Hair follicular keratinocyte (primary cell): ENCODE measurements around the gene NUFIP2. TPM values are rescaled to one million over a fixed set of nuclear protein-coding genes. Genes with fewer than 3 reads are reported as not detected.

ENCODE experiments used
- total RNA-seq: library from RNA; depleted of rRNA; stranded (reverse); fragments of >200 nt; gene quantifications from 2 replicates; pipeline ENCODE4 v1.2.3, GENCODE V29; 2015

Gene NUFIP2
- total RNA-seq = 18.7 and 20.8 TPM in 2 replicates

GRCh38 chr17:29293890-29294579, at the start of gene NUFIP2:
NUFIP2 (minus strand) TSS chr17:29294148; CDS start chr17:29294059, 89 bp downstream.

GRCh38 chr17:29246628-29247027, 47.3 kb downstream of the NUFIP2 start, which contains the start of gene CRYBA1:
CRYBA1 (plus strand) TSS chr17:29246859; CDS start chr17:29246864, 5 bp downstream.

Other genes starting within 250 kb of the NUFIP2 start
- gene MYO18A, start 113.8 kb downstream of the NUFIP2 start, total RNA-seq = 37.2 and 49.7 TPM in 2 replicates
- not detected in 2 replicates for gene CRYBA1, start 47.3 kb downstream of the NUFIP2 start, total RNA-seq
- gene TAOK1, start 96.2 kb upstream of the NUFIP2 start, total RNA-seq = 19.5 and 29.0 TPM in 2 replicates